Stimulated activated CD4-positive, alpha-beta T cell treated with anti-CD3 and anti-CD28 coated beads, Interleukin-4, amount 100 ng/mL, for 48 hours (primary cell): ENCODE measurements around the gene RNU1-3.
"Not testable (repeated sequence)": the region's sequence is repeated elsewhere in the genome, so short reads cannot be mapped to it uniquely, and the experiment has no call there.

Experiments
- DNase-seq, 2 donors: peaks; one replicate each; pipeline ENCODE4 v3.0.0-alpha.2; 2020; ENCODE audit warnings: low read depth in 2 of 2

RNU1-3 gene

DNA sequence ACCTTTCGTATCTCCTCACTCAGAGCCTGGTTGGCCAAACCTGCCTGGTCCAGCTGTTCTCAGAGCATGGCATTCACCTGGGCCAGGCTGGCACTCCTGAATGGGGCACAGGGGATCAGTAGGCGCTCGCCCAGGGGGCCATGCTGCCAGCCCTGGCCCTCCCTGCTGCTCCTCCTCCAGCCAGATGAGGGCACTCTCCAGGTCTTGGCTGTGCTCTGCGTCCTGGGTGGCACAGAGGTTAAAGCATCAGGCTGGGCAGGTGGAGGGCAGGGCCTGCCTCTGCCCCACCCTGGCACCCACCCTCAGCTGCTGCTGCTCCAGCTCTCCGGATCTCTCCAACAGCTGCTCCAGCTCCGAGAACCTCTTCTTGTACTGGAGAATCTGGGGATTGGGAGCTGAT, 10.2 kb downstream of the RNU1-3 start:
- not testable (repeated sequence) for DNase-seq

DNA sequence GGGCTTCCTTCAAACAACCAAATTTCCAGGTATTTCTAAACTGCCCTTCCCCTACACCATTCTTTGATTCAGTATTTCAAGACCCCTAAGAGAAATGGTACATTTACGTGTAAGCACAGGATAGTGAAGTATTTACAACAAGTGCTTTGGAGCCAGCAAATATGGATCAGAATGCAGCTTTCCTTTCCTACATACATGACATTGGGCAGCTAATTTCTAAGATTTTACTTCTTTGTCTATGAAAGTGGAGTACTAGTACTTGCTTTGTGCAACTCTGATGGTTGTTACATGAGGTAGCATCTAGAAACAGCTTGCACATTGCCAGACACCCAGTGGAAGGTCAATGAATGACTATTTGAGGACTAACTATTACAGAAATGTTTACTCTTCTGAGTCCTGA, 15.2 kb downstream of the RNU1-3 start:
- not testable (repeated sequence) for DNase-seq

DNA sequence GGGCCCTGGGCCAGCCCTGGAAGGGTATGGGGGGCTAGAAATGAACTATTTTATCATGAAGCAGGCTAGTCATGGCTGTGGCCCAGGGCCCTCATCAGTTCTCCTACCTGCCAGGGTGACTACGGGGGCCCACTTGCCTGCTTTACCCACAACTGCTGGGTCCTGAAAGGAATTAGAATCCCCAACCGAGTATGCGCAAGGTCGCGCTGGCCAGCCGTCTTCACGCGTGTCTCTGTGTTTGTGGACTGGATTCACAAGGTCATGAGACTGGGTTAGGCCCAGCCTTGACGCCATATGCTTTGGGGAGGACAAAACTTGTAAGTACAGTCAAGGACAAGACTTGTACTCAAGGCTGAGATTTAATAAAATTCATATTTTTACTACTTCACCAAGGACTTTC, 16.8 kb downstream of the RNU1-3 start:
- not testable (repeated sequence) for DNase-seq

DNA sequence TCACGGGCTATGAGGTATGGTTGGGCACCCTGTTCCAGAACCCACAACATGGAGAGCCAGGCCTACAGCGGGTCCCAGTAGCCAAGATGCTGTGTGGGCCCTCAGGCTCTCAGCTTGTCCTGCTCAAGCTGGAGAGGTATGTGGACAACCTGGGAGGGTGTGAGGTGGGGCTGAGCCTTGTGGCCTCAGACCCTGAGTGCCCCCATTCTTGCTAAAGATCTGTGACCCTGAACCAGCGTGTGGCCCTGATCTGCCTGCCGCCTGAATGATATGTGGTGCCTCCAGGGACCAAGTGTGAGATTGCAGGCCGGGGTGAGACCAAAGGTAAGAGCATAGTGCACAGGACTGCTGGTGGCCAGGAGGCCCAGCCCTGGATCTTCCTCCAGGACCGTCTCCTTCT, 17.4 kb downstream of the RNU1-3 start:
- not testable (repeated sequence) for DNase-seq

DNA sequence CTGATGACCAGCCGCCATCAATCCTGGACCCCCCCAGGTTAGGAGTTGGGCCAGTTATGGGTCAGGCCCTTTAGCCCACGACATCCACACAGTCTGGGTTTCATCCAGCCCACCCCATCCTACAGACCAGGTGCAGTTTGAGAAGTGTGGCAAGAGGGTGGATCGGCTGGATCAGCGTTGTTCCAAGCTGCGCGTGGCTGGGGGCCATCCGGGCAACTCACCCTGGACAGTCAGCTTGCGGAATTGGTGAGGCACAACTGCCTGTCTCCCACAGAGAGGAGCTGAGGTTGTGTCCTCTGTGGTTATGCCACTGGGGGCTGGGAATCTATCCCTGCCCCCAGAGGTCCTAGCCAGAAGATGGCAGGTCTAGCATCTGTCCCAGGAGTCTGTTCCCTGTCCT, 18.0 kb downstream of the RNU1-3 start:
- not testable (repeated sequence) for DNase-seq

DNA sequence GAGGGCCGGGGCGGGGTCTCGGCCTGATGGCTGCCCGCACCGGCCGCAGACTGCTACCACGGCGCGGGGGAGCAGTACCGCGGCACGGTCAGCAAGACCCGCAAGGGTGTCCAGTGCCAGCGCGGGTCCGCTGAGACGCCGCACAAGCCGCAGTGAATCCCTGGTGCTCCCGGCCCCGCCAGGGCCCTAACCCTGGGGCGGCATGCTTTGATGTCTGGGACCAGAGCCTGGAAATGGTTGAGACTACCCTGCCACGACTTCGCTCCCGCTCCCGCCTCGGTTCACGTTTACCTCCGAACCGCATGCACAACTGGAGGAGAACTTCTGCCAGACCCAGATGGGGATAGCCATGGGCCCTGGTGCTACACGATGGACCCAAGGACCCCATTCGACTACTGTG, 18.5 kb downstream of the RNU1-3 start:
- DNase-seq, result not testable (repeated sequence)

DNA sequence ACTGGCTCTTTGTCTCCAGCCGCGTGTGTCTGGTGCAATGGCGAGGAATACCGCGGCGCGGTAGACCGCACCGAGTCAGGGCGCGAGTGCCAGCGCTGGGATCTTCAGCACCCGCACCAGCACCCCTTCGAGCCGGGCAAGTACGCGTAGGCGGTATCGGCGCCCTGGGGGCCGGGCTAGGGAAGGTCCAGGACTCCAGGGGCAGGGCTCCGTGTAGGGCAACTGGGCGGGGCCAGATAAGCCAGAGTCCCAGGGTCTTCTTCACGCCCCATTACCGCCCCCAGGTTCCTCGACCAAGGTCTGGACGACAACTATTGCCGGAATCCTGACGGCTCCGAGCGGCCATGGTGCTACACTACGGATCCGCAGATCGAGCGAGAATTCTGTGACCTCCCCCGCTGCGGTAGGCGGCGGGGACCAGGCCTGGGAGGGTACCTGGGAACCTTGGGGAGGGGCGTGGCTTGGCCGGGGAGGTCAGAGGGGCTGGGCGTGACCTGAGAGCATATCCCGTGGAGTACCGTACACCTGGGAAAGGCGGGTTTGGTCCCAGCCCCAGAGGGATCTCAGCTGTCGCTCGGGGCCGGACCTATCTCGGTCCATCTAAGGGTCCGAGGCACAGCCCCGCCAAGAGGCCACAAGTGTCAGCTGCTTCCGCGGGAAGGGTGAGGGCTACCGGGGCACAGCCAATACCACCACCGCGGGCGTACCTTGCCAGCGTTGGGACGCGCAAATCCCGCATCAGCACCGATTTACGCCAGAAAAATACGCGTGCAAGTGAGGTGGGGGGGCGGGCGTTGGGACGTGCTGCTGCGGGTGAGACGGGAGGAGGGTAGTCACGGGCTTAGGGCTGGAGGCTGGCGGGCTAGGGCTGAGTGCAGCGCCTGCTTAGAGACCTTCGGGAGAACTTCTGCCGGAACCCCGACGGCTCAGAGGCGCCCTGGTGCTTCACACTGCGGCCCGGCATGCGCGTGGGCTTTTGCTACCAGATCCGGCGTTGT, 19.3 kb downstream of the RNU1-3 start:
- not testable (repeated sequence) for DNase-seq

DNA sequence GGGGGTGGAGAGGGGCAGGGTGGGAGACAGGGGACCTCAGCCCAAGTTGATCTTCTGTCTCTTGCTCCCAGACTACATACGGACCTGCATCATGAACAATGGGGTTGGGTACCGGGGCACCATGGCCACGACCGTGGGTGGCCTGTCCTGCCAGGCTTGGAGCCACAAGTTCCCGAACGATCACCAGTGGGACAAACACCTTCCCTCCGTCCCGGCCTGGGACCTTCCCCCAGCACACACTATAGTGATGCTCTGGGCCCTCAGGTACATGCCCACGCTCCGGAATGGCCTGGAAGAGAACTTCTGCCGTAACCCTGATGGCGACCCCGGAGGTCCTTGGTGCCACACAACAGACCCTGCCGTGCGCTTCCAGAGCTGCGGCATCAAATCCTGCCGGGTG, 20.0 kb downstream of the RNU1-3 start:
- DNase-seq, result not testable (repeated sequence)

DNA sequence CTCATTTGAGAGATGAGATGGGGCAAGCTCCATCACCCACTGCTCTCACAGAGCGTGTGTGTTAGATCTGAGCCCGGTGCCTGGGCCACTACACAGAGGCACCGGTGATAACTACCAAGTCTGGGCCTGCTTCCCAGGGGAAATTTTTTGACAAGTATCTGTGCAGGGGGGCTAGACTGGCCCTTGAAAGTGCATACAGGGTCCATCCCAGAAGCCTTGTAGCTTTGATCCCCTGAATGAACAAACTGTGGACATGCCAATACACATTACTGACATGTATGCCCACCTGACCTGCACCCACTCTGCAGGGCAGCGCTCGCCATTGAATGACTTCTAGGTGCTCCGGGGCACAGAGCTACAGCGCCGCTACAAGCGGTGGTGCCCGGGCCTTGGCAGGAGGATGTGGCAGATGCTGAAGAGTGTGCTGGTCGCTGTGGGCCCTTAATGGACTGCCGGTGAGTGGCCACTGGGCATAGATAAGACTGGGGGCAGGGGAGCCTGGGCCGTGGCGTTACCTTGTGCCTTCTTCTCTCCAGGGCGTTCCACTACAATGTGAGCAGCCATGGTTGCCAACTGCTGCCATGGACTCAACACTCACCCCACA, 20.6 kb downstream of the RNU1-3 start:
- DNase-seq, result not testable (repeated sequence)

DNA sequence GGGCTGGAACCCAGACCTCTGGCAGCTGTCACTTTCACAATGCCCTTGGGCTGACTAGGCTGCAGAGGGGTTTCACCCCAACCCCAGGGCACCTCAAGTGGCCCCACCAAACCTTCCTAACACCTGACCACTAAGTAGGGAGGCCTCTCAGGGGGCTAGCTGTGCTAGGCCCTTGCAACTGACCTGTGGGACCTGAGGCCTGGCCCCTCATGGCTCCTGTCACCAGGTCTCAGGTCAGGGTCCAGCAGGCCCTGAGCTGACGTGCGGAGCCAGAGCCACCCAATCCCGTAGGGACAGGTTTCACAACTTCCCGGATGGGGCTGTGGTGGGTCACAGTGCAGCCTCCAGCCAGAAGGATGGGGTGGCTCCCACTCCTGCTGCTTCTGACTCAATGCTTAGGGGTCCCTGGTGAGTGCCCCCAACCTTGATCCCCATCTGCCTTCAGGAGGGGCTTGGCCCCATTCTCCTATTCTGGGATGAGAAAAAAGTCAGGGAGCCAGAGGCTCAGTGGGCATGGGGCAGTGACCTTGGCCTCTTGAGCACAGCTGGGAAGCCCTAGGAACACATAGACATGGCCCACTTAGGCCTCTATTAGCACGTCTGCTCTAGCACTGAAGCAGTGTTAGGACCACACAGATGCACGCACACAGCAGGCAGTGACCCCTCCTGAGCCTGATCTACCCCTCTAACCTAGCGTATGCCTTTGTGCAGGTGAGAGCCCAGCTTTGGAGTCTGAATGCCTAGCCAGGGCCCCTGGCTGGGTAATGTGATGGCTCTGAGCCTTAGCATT, 21.3 kb downstream of the RNU1-3 start:
- not testable (repeated sequence) for DNase-seq

DNA sequence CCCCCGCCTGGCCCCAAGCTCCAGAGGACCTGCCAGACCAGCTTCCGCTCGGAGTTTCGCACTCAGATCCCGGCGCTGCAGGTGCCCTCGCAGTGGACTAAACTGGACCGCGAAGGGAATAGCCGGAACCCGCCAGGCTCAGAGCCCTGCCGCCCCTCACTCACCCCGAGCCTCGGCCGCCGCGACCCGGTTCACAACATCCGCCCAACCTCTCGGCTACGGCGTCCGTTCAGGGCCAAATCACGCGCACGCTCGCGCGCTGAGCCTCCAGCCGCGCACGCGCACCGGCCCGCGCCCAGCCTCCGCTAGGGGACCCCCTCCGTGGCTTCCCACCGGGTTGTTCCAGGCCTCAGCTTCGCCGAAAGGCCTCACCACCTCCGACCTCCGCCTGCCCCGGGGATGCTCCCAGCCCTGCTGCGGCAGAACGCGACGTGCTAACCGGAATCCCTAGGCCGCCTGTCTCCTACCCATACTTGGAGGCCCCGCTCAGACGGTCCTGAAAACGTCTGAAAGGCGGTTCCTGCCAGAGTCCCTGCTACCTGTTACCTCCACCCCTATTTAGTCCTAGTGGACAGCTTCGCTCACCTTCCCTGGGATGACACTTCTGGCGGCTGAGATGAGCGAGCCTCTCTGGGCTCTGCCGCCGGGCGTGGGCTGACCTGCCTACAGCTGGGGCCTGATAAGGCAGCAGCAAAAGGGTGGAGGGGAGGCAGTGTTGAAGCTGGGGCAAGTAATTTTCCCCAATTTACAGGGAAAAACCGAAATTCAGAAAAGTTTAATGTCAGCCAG, 22.1 kb downstream of the RNU1-3 start:
- peak; percentile 97 to 100 for DNase-seq

DNA sequence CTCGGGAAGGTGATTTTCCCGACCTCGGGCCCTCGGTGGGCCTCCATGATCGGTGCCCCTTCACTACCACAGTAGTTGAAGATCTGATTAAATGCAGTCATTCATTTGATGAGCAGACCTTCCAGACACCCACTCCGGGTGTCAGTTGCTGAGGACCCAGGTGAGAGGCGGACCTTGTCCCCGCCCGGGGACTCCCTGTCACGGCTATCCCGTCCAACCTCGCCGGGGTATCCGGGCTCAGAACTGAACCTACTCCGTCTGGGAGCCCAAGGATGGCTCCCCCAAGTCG, 22.6 kb downstream of the RNU1-3 start:
- no peak for DNase-seq

DNA sequence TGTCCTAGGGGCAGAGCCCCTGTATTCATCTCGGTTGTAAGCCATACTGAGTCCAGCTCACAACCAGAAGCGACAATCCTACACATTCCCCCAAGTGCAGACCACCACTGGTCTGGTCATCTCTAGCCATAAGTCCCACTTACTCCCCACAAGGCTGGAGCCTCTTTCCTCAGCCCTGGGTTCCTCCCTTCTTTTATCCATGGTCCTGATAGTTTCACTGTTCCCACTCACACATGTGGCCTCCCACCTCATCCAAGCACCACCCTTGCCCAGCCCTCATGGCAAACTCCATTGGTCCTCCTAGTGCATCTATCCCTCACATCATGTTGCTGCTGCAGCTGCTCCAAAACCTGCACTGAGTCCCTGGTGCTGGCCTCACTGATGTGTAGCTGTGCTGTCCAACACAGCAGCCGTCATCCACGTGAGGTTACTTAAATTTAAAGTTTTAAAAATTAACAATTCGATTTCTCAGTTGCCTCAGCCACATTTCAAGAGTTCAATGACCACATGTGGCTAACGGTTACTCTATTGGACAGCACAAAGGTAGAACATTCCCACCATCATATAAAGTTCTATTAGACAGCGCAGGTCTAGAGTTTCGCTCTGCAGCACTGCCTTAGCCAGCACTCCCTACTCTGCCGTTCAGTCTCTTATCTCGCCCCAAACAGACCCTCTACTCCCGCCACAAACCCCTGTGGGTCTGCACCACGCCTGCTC, 23.1 kb downstream of the RNU1-3 start:
- not testable (repeated sequence) for DNase-seq

DNA sequence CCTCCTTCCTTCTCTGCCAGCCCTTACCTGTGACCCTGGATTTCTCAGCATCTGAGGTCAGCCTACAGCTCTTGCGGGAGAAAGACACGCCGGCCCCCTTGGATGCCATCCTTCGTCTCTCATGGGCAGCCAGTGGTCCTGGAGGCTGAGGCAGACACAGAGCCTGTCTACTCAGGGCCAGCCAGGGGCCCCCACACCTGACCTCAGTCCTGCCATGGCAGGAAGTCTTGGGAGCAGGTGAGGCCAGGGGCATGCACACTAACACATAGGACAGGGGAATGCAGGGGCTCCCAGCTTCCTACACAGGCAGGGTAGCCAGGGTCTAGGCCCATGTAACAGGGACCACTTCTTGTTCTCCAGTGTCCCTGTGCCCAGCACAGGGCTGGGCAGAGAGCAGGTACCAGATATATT, 23.7 kb downstream of the RNU1-3 start:
- DNase-seq, result not testable (repeated sequence)

DNA sequence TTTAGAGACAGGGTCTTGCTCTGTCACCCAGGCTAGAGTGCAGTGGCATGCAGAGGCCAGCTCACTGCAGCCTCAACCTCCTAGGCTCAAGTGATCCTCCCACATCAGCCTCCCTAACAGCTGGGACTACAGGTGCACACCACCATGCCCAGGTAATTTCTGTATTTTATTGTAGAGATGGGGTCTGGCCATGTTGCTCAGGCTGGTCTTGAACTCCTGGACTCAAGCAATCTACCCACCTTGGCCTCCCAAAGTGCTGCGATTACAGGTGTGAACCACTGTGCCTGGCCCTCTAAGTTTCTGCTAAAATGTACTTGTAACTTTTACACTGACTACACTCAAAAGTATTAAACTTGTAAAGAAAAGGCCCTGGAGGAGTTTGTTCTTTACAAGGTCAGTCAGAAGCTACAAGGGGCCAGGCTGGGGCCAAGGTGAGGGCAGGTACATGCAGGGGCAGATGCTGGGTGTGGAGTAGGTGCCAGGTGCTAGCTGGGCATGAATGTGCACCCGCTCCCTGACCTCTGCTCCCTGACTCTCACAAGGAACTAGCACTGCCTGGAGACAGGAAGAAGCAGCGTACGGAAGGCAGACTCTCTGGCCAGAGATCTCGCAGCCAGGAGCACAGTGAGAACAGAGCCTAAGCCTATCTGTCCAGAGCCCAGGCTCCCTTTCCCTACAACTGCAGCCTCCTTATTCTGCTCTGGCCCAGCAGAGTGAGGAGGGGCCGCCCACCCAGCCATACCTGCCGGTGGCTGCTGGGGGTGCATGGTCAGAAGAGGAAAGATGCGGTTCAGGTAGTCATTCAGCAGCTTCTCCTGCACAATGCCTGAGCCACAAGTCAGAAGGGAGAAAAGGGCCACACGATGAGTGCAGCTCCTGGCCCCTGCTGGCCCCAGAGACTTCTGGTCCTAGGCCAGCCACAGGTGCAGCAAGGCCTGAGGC, 24.5 kb downstream of the RNU1-3 start:
- DNase-seq, result not testable (repeated sequence)

DNA sequence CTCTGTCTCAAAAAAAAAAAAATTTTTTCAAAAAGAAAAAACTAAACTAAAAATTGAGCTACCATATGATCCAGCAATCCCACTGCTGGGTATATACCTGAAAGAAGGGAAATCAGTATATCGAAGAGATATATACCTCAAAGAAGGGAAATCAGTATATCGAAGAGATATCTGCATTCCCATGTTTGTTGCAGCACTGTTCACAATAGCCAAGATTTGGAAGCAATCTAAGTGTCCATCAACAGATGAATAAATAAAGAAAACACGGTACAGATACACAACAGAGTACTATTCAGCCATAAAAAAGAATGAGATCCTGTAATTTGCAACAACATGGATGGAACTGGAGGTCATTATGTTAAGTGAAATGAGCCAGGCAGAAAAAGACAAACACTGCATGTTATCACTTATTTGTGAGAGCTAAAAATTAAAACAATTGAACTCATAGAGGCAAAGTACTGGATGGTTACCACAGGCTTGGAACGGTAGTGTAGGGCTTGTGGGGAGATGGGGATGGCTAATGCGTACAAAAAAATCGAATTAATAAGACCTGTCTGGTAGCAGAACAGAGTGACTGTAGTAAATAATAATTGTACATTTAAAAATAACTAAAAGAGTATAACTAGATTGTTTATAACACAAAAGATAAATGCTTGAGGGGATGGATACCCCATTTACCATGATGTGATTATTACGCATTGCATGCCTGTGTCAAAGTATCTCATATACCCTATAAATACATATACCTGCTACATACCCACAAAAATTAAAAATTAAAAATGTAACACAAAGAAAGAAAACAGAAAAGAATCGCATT, 25.4 kb downstream of the RNU1-3 start:
- not testable (repeated sequence) for DNase-seq

DNA sequence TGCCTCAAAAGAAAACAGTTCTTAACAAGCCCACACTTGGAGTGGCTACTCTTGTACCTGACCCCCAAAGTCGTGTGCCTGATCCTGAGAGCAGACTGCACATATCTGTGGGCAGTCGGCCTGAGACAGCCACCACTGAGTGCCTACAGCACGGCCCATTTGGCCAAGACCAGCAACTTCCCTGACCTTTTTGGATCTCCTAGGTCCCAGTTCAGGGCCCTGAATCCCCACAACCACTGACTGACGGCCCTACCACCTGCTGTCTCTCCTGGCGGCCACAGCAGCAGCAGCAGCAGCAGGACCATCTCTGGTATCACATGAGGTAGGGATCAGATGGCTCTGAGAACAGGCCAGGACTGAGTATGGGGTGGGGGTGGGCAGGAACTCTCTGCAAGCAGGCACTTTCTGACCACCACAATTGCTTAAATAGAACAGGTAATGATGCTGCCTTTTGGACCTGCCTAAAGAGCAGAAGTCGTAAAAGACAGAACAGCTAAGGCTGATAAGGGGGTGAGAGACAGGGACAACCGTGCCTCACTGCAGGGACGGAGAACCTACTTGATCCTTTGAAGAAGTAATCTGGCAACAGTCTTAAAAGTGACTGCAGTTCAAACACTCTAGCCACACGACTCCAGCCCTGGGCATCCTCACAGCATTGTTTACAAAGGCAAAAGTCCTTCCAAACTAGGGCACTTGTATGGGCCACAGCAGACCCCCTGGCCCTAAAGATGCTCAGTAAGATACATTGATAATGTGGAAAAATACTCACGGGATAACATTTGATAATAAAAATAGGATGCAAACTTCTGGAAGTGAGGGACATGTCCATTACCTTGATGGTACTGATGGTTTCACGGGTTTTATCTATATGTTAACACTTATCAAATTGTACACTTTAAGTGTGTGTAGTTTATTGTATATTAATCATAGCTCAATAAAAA, 27.4 kb downstream of the RNU1-3 start:
- not testable (repeated sequence) for DNase-seq
